DND-41 (cell line): Measurements from ENCODE around the gene UPK1B.
"Not testable (repeated sequence)": the region's sequence is repeated elsewhere in the genome, so short reads cannot be mapped to it uniquely, and the experiment has no call there.

ENCODE experiments used
- ATAC-seq: fragments of 200-7000 bp; cut with Tn5 transposase; 3 replicates; pipeline ENCODE4 v1.9.1; 2021; ENCODE audit warnings: low read depth; ENCODE audit not compliant: insufficient read depth
- DNase-seq: peaks from one replicate; pipeline ENCODE4 v3.0.0-alpha.2; 2020
- H2AFZ ChIP-seq: 2 replicates; pipeline ENCODE4 v1.6.0; 2012; ENCODE audit warnings: low read depth, low read length
- H3K27ac ChIP-seq: 2 replicates; pipeline ENCODE4 v1.5.1; 2012; ENCODE audit warnings: low read length, inconsistent platforms
- H3K27me3 ChIP-seq: fragments of 200-600 bp; sonication (generic); 2 replicates; pipeline ENCODE4 v1.6.0; 2012; ENCODE audit warnings: low read length, mild to moderate bottlenecking, inconsistent platforms; ENCODE audit not compliant: insufficient read depth, poor library complexity
- H3K36me3 ChIP-seq: 2 replicates; pipeline ENCODE4 v1.5.1; 2012; ENCODE audit warnings: low read length, inconsistent platforms; ENCODE audit not compliant: insufficient read depth
- H3K4me1 ChIP-seq: 2 replicates; pipeline ENCODE4 v1.5.1; 2012; ENCODE audit warnings: mild to moderate bottlenecking, low read length; ENCODE audit not compliant: insufficient read depth
- H3K4me2 ChIP-seq: 2 replicates; pipeline ENCODE4 v1.6.0; 2012; ENCODE audit warnings: mild to moderate bottlenecking, moderate library complexity, low read length, inconsistent platforms; ENCODE audit not compliant: insufficient read depth
- H3K4me3 ChIP-seq, 2 experiments: fragments of 200-600 bp in 1 of 2; shearing (Covaris generic) in 1 of 2; 2 replicates each; pipeline ENCODE4 v1.5.1; 2012 to 2016; ENCODE audit warnings: inconsistent platforms in 2 of 2, low read length in 2 of 2, mild to moderate bottlenecking in 2 of 2, low read depth in 1 of 2, moderate library complexity in 1 of 2
- H3K79me2 ChIP-seq: 2 replicates; pipeline ENCODE4 v1.6.0; 2012; ENCODE audit warnings: low read length, inconsistent platforms; ENCODE audit not compliant: insufficient read depth
- H3K9ac ChIP-seq: 2 replicates; pipeline ENCODE4 v1.6.0; 2012; ENCODE audit warnings: low read depth, mild to moderate bottlenecking, inconsistent platforms, low read length, moderate library complexity
- H3K9me3 ChIP-seq: 2 replicates; pipeline ENCODE4 v1.5.1; 2012; ENCODE audit warnings: low read length, moderate library complexity, mild to moderate bottlenecking, inconsistent platforms; ENCODE audit not compliant: insufficient read depth, severe bottlenecking
- H4K20me1 ChIP-seq: 2 replicates; pipeline ENCODE4 v1.6.0; 2012; ENCODE audit warnings: low read length; ENCODE audit not compliant: insufficient read depth
- CTCF ChIP-seq: IDR thresholded peaks from 2 replicates; pipeline ENCODE4 v1.5.1; 2012; ENCODE audit warnings: borderline replicate concordance, low read length, moderate library complexity, mild to moderate bottlenecking; ENCODE audit not compliant: poor library complexity, severe bottlenecking; ENCODE audit errors: extremely low read depth
- EZH2 ChIP-seq: IDR thresholded peaks from 3 replicates; pipeline ENCODE4 v1.6.1; 2012; ENCODE audit warnings: borderline replicate concordance, low read depth, mild to moderate bottlenecking, moderate library complexity, low read length, inconsistent platforms; ENCODE audit not compliant: severe bottlenecking

UPK1B gene

DNA sequence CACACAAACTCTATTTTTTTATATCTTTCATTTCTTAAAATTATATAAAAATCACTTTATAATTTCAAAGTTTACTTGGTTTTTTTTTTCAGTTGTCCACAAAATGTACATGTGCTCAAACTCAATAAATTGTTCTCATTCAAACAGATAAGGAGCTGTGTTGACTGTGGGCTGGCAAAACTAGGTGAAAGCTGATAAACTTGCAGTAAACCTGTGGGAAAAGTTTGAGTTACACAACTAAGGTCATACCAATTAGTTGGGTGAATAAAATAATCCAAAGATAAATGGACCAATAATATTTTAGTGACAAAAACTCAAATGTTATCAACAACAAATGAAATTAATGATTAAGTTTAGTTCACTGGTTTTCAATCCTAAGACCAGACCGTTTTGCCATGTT, 12.6 kb upstream of the UPK1B start:
- H3K4me2 ChIP-seq: no peak overlapping the region
- DNase-seq: no peak
- no peak for TF ChIP-seq CTCF

GRCh38 chr3:119161240-119161639, 12.2 kb upstream of the UPK1B start:
- no peak for ATAC-seq
- no peak overlapping the region for H2AFZ ChIP-seq
- H4K20me1 ChIP-seq: no peaks in the 10 kb centered on the region

More for the DNA sequence above, 12.6 kb upstream of the UPK1B start:
- Histone ChIP-seq H3K27me3 (peaks cover 2% of the 10 kb centered on the region), H3K4me3 (no peak overlapping the region), H3K27ac (no peak overlapping the region), H3K9me3 (no peaks in the 10 kb centered on the region), H3K4me1 (no peaks in the 10 kb centered on the region), H4K20me1 (no peaks in the 10 kb centered on the region), H3K9ac (no peak overlapping the region), H2AFZ (no peak overlapping the region), H3K79me2 (no peaks in the 10 kb centered on the region), H3K36me3 (no peaks in the 10 kb centered on the region)
- no peak for ATAC-seq

DNA sequence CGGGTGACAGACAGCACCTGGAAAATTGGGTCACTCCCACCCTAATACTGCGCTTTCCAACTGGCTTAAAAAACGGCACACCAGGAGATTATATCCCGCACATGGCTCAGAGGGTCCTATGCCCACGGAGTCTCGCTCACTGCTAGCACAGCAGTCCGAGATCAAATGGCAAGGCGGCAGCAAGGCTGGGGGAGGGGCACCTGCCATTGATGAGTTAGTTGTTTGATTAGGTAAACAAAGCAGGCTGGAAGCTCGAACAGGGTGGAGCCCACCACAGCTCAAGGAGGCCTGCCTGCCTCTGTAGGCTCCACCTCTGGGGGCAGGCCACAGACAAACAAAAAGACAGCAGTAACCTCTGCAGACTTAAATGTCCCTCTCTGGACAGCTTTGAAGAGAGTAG, 8.7 kb upstream of the UPK1B start:
- ATAC-seq, H3K4me2 ChIP-seq: not testable (repeated sequence)

More at GRCh38 chr3:119161240-119161639, 12.2 kb upstream of the UPK1B start:
- Histone ChIP-seq H3K4me1 (no peaks in the 10 kb centered on the region), H3K4me2 (no peak overlapping the region), H3K27ac (no peak overlapping the region), H3K9ac (no peak overlapping the region), H3K9me3 (no peaks in the 10 kb centered on the region), H3K4me3 (no peak overlapping the region), H3K36me3 (no peaks in the 10 kb centered on the region), H3K27me3 (peaks cover 2% of the 10 kb centered on the region), H3K79me2 (no peaks in the 10 kb centered on the region)
- no peak for DNase-seq
- TF ChIP-seq EZH2 (no peak), CTCF (no peak)

GRCh38 chr3:119170821-119171220, 2.6 kb upstream of the UPK1B start:
- Histone ChIP-seq H3K4me3 (no peak overlapping the region), H3K27ac (no peak overlapping the region), H3K79me2 (no peaks in the 10 kb centered on the region), H2AFZ (no peak overlapping the region), H3K9me3 (no peaks in the 10 kb centered on the region), H3K4me1 (no peaks in the 10 kb centered on the region), H4K20me1 (no peaks in the 10 kb centered on the region), H3K36me3 (no peaks in the 10 kb centered on the region), H3K27me3 (peaks cover 5% of the 10 kb centered on the region), H3K4me2 (no peak overlapping the region), H3K9ac (no peak overlapping the region)
- DNase-seq (no peak), ATAC-seq (no peak)
- TF ChIP-seq CTCF: no peak
- no peak for TF ChIP-seq EZH2

More for the DNA sequence above, 8.7 kb upstream of the UPK1B start:
- not testable (repeated sequence) for H2AFZ ChIP-seq, H3K9ac ChIP-seq, H4K20me1 ChIP-seq, H3K79me2 ChIP-seq, H3K36me3 ChIP-seq, H3K27ac ChIP-seq, H3K27me3 ChIP-seq, DNase-seq, H3K9me3 ChIP-seq, H3K4me3 ChIP-seq, H3K4me1 ChIP-seq
